GM12872 (cell line): ENCODE measurements around the gene ZNF804B.

Source experiments
- TF ChIP-seq, protein P1 (sequence below): IDR thresholded peaks from 3 replicates; pipeline ENCODE4 v1.5.1; 2011; ENCODE audit warnings: low read depth, mild to moderate bottlenecking, low read length, moderate library complexity; ENCODE audit not compliant: insufficient read depth

The ZNF804B gene

DNA sequence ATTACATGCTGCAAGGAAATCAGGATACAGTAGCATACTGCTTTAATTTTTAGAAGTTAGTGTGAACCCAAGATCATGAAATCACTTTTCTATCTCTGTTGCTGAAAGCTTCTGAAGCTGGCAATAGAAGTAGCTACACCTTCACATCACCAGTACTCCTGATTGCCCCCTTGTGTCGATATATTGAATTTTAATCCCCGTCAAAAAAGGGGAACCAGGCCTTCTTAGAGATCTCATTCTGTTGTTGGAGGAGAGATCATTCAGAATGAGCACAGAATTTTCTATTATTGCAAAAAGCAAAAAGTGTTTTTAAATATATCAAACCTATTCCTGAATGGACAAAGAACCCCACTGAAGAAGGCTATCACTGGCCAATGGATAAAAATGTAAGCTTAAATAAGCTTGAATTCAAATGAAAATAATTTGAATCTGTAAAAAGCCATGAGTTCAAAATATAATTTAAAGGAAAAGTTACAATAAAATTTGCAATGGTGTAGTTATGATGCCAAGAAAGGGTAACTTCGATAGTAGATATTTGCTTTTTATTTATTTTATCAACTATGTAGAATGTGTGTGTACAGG is 75.7 kb downstream of the ZNF804B start:
- TF ChIP-seq, protein P1, sequence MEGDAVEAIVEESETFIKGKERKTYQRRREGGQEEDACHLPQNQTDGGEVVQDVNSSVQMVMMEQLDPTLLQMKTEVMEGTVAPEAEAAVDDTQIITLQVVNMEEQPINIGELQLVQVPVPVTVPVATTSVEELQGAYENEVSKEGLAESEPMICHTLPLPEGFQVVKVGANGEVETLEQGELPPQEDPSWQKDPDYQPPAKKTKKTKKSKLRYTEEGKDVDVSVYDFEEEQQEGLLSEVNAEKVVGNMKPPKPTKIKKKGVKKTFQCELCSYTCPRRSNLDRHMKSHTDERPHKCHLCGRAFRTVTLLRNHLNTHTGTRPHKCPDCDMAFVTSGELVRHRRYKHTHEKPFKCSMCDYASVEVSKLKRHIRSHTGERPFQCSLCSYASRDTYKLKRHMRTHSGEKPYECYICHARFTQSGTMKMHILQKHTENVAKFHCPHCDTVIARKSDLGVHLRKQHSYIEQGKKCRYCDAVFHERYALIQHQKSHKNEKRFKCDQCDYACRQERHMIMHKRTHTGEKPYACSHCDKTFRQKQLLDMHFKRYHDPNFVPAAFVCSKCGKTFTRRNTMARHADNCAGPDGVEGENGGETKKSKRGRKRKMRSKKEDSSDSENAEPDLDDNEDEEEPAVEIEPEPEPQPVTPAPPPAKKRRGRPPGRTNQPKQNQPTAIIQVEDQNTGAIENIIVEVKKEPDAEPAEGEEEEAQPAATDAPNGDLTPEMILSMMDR, result peak; percentile 53

DNA sequence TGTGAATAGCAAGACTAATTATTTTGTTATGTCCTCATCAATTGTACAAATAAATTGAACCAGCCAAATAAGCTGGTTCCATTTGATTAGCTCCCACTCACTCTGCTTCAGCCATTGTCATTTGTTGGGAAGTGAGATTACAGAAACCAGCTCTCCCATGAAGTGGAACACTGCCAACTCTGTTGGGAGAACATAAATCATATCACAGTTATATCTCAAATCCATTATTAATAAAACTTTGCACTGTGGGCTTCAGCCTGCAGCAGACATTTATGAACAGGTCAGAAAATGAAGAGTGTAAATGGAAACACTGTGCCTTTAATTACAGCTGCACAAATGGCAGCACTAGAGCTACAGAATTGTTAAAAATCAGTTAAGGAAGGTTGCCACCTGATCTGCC is 82.7 kb downstream of the ZNF804B start:
- TF ChIP-seq, protein P1, result no peak

DNA sequence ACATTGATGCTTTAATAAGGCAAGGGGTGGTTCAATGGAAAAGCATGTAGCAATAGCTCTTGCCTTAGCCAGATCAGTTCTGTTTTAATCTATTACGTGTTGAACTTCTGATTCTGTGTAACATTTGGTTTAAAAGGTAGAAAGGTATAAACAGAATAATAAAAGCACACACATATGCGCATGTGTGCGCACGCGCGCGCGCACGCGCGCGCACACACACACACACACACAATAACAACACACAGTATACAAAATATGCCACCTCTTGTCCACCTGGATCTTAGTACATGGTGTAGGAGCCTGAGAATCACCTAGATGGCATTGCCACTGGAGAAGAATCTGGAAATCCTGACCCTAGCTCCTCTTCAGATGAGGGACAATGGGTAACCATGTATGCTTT is 85.6 kb downstream of the ZNF804B start:
- TF ChIP-seq, protein P1, result no peak

DNA sequence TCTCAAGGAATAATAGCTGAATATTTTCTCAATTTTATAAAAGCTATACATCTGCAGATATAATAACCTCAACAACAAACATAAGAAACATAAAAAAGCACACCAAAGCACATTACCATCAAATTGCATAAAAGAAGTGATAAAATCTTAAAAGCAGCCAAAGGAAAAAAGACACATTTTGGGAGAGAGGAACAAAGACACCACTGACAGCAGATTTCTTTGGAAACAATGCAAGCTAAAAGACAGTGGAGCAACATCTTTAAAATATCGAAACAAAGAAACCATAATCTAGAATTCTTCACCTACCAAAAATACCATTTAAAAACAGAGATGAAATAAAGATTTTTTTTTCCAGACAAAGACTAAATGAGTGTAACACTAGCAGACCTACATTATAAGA is 91.7 kb downstream of the ZNF804B start:
- TF ChIP-seq, protein P1, result no peak

DNA sequence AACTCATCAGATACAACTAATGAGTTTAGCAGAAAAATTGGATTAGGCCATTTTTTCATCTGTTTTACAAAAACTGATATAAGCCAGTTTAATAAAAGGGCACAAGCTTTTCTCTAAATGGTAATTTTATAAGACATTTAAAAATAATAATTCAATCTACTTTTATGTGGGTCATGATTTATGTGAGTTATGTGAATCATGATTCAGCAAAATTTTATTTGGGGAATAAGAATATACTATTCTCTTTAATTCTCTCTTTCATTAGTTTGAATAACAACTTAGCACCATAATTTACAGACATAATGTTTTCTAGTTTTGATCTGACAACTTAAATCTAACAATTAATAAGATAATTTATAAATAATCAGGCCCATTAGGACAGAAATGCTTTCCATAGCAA is 99.8 kb downstream of the ZNF804B start:
- TF ChIP-seq, protein P1, result no peak

DNA sequence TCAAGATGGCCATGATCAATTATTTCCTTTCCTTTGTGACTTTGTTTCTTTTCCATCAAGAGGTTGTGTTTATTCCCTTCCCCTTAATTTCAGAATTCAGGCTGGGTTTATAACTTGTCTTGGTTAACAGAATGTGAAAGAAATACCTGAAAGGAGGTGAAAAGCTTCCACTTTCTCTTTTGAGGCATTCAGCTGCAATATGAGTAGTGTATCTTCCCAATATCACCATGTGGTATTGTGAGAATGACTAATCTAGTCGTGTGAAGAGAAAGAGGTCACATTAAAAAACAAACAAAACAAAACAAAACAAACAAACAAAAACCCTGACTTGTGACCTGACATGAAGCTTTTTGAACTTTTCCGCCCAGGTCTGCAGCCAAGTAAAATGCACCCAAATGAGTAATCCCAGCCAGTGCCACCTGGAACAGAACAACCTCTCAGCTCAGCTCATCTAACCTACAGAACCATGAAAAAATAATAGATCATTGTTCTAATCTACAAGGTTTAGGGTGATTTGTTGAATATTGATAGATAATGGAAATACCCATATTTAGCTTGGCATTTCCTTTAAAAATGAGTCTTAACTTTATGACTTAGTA is 106.9 kb downstream of the ZNF804B start:
- TF ChIP-seq, protein P1, result no peak

DNA sequence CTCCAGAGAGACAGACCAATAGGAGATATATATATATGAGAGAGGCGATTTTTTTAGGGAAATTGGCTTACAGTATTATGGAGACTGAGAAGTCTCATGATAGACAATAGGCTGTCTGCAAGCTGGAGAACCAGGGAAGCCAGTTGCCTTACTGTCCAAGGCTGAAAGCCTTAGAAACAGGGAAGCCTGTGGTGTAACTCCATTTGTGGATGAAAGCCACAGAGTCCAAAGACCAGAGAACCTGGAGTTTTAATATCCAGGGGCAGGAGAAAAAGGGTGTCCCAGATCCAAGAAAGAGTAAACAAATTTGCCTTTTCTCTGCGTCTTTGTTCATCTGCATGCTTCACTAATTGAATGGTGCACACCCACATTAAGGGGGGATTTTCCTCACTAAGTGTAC is 107.7 kb downstream of the ZNF804B start:
- TF ChIP-seq, protein P1, result no peak
